GM18507 (cell line): ENCODE measurements around the gene USP46.

Source experiments
- DNase-seq: peaks from one replicate; pipeline ENCODE4 v3.0.0; 2011; ENCODE audit warnings: low read depth; ENCODE audit not compliant: insufficient read length; ENCODE audit errors: extremely low spot score
- FAIRE-seq: peaks from 2 replicates; lab custom pipeline; 2011; peaks lifted over from hg19 to GRCh38; lab: Jason Lieb, UNC

USP46 gene

GRCh38 chr4:52545099-52546069, 113.7 kb downstream of the USP46 start:
- DNase-seq (peak; percentile 35), FAIRE-seq (peak; percentile 68)
